ENCODE results near the gene INHBE. TPM values are rescaled to one million over a fixed set of nuclear protein-coding genes. Genes with fewer than 3 reads are reported as not detected.
A peak's percentile ranks its signal among the peaks of the same experiment; 100 is the strongest.

The INHBE gene
- polyA plus RNA-seq, 1 experiment, result 10.8 TPM

DNA sequence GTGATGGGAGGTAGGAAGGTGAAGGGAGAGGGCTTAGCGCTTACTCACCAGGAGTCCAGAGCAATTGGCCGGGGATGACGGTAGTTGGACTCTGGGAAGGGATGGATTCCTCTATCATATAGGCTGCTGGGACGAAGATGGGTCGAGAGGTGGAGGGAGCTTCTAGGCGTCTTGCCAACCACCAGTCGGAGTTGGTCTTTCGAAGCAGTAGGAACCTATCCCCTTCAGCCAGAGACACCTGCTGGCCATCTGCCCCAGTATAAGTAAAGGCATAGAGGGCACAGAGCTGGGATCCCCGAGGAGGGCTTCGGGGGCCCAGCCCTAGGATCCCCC, 23.9 kb downstream of the INHBE start:
- TF ChIP-seq, protein P1, sequence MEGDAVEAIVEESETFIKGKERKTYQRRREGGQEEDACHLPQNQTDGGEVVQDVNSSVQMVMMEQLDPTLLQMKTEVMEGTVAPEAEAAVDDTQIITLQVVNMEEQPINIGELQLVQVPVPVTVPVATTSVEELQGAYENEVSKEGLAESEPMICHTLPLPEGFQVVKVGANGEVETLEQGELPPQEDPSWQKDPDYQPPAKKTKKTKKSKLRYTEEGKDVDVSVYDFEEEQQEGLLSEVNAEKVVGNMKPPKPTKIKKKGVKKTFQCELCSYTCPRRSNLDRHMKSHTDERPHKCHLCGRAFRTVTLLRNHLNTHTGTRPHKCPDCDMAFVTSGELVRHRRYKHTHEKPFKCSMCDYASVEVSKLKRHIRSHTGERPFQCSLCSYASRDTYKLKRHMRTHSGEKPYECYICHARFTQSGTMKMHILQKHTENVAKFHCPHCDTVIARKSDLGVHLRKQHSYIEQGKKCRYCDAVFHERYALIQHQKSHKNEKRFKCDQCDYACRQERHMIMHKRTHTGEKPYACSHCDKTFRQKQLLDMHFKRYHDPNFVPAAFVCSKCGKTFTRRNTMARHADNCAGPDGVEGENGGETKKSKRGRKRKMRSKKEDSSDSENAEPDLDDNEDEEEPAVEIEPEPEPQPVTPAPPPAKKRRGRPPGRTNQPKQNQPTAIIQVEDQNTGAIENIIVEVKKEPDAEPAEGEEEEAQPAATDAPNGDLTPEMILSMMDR (IDR thresholded peaks at IDR 0.05; ENCODE audit: low read depth, low read length), result no peak
- Histone ChIP-seq H3K4me3 (ENCODE audit: low read depth, low read length) (no peak overlapping the region), H3K27me3 (ENCODE audit: control insufficient read depth, insufficient read depth, low read length) (peaks cover 33% of the 10 kb centered on the region), H3K27ac (ENCODE audit: low read depth, low read length) (no peak overlapping the region), H3K9me3 (ENCODE audit: control insufficient read depth, insufficient read depth, low read length) (no peaks in the 10 kb centered on the region; the same call in 1 of the 2 replicates)
- DNase-seq (ENCODE audit: low read depth, low spot score), result no peak
- CTCF ChIA-PET, result no interaction called here
- POLR2A ChIA-PET, result no interaction called here

DNA sequence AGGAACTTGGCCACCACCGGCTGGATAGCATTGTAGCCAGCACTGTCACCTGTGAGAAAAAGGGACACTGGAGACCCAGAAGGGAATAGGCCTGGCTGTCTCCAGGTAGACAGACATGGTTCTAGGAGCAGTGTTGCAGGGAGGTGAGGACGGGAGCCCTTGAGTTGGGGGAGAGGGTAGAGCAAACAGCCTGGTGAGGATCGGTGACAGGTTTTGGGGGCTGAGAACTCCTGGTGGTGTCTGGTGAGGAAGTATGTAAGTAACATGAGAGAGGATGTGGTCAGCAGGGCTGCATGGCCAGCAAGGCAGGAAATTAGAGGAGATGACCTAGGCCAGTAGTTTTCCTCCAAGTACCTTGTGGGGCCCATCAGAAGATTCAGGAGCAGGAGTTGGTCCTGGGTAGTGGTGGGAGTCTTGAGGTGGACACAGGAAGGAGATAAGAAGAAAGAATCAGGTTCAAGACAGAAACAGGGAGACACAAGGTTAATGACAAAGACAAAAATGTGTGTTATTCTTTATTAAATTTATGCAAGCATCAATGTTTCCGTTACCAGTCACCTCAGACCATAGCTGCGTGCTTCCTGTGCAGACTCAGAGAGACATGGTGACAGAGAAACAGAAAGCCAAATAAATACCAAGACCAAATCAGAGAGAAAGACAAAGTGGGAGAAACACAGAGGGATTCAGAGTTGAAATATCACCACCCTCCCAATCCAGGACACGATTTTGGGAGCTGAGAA, 24.4 kb downstream of the INHBE start, which contains the start of gene ARHGAP9:
Gene ARHGAP9 (minus strand): TSS at position 491 of the 740 bp plus-strand sequence. CDS start 460 bp downstream, at position 31.
- POLR2A ChIA-PET, result no interaction called here
- CTCF ChIA-PET, result interaction anchor here (1.0 to 1.3 kb wide), 2 partner anchors 16 to 21 kb away, joined by 3 to 7 read pairs; partner anchors contain the start of gene GLI1
- Histone ChIP-seq H3K27ac (ENCODE audit: low read depth, low read length) (no peak within 1 kb of the TSS), H3K27me3 (ENCODE audit: control insufficient read depth, insufficient read depth, low read length) (peaks cover 28% of the 10 kb centered on the region), H3K4me3 (ENCODE audit: low read depth, low read length) (no peak within 1 kb of the TSS), H3K9me3 (ENCODE audit: control insufficient read depth, insufficient read depth, low read length) (no peaks in the 10 kb centered on the region; the same call in 1 of the 2 replicates)
- TF ChIP-seq, protein P1 (IDR thresholded peaks at IDR 0.05; ENCODE audit: low read depth, low read length), result no peak
- no peak for DNase-seq (ENCODE audit: low read depth, low spot score)

DNA sequence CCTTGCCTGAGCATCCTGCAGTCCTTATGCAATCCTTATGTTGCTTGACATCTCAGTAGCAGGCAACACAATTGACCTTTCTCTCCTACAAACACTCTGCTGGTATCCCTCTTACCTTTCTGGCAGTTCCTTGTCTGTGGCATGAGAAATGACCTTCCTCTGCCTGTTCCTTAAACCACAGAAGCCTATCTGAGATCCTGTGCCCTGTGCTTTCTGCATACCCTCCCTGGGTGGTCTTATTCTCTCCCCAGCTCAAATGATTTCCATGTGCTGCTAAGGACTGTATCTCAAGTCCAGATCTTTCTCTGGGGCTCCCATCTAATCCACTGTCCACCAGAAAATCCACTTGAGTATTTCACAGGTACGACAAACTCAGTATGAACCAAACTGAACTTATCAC, 26.6 kb downstream of the INHBE start:
- POLR2A ChIA-PET, result no interaction called here
- no peak overlapping the region for H3K27ac ChIP-seq (ENCODE audit: low read depth, low read length)
- H3K4me3 ChIP-seq (ENCODE audit: low read depth, low read length), result no peak overlapping the region
- CTCF ChIA-PET, result no interaction called here
- no peak for DNase-seq (ENCODE audit: low read depth, low spot score)
- TF ChIP-seq, protein P1 (IDR thresholded peaks at IDR 0.05; ENCODE audit: low read depth, low read length), result no peak
- no peaks in the 10 kb centered on the region; the same call in 1 of the 2 replicates for H3K9me3 ChIP-seq (ENCODE audit: control insufficient read depth, insufficient read depth, low read length)
- H3K27me3 ChIP-seq (ENCODE audit: control insufficient read depth, insufficient read depth, low read length), result peaks cover 8% of the 10 kb centered on the region

DNA sequence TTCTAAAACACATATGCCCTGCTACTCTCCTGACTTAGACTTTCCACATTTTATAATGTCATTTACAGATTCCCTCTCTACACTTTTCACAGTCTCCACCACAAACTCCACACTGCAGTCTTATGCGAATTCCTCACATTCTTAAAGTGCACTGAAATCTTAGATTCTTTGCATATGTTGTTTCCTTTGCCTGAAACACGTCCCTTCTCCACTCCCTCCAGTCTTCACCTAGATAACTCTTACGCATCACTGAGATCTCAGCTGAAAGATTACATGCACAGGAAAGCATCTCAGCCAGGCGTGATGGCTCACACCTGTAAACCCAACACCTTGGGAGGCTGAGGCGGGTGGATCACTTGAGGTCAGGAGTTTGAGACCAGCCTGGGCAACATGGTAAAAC, 28.4 kb downstream of the INHBE start:
- H3K27me3 ChIP-seq (ENCODE audit: control insufficient read depth, insufficient read depth, low read length), result peaks cover 4% of the 10 kb centered on the region
- no peak for DNase-seq (ENCODE audit: low read depth, low spot score)
- no peaks in the 10 kb centered on the region; the same call in 1 of the 2 replicates for H3K9me3 ChIP-seq (ENCODE audit: control insufficient read depth, insufficient read depth, low read length)
- peak overlapping the region; percentile 40 for H3K27ac ChIP-seq (ENCODE audit: low read depth, low read length)
- ChIA-PET POLR2A (no interaction called here), CTCF (interaction anchor here (1.0 to 2.1 kb wide), 3 partner anchors 20 to 26 kb away, joined by 3 to 13 read pairs (median 3); partner anchors contain the start of gene GLI1)
- no peak overlapping the region for H3K4me3 ChIP-seq (ENCODE audit: low read depth, low read length)
- TF ChIP-seq, protein P1 (IDR thresholded peaks at IDR 0.05; ENCODE audit: low read depth, low read length), result no peak

DNA sequence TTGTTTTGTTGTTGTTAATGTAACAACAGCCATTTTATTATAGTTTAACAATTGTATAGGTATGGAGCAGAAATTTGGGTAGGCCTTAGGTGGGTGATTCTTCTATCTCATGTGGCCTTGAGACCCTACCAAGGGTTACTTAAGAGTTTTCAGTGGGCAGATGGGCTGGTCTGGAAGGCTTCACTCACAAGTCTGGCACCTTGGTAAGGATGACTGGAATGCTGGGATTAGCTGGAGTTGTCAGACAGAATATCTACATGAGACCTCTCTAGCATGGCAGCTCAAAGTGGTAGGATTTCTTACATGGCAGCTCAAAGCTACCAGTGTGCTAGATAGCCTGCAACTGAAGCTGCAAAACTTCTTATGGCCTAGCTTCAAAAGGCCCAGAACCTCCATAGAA, 30.6 kb downstream of the INHBE start:
- no peak for DNase-seq (ENCODE audit: low read depth, low spot score)
- Histone ChIP-seq H3K27ac (ENCODE audit: low read depth, low read length) (no peak overlapping the region), H3K27me3 (ENCODE audit: control insufficient read depth, insufficient read depth, low read length) (peaks cover 3% of the 10 kb centered on the region), H3K4me3 (ENCODE audit: low read depth, low read length) (no peak overlapping the region), H3K9me3 (ENCODE audit: control insufficient read depth, insufficient read depth, low read length) (no peaks in the 10 kb centered on the region; the same call in 1 of the 2 replicates)
- TF ChIP-seq, protein P1 (IDR thresholded peaks at IDR 0.05; ENCODE audit: low read depth, low read length), result no peak
- POLR2A ChIA-PET, result no interaction called here
- CTCF ChIA-PET, result interaction anchor here (1.9 kb wide), 1 partner anchor 27 kb away, joined by 10 read pairs; no protein-coding TSS in a partner anchor

Measured in AG04450 (cell line).